NCI-H187 treated with DMSO at 0.1 percent for 48 hours (cell line): Measurements from ENCODE around the gene CHCHD10.

Source experiments
- DNase-seq: peaks from one replicate; lab custom pipeline; 2025; lab: John Stamatoyannopoulos, UW

The CHCHD10 gene

GRCh38 chr22:23772649-23773473, 5.1 kb upstream of the CHCHD10 start, which contains the start of gene MMP11:
TSS of gene MMP11 (plus strand) at chr22:23772849. CDS start at chr22:23772871, 22 bp downstream.
- no peak for DNase-seq

- DNase-seq, result no peak
These were observed 4.5 kb upstream of the CHCHD10 start for GRCh38 chr22:23772315-23772648.

- no peak for DNase-seq
These were observed 1.7 kb upstream of the CHCHD10 start for GRCh38 chr22:23769321-23769965.

GRCh38 chr22:23767303-23767672, 484 bp downstream of the CHCHD10 start:
- no peak for DNase-seq

- DNase-seq, result no peak
These were observed 2.6 kb downstream of the CHCHD10 start for GRCh38 chr22:23764899-23765881.

GRCh38 chr22:23763954-23764353, 3.8 kb downstream of the CHCHD10 start:
- DNase-seq, result no peak

GRCh38 chr22:23763579-23763945, 4.2 kb downstream of the CHCHD10 start:
- no peak for DNase-seq

GRCh38 chr22:23762842-23763578, 4.8 kb downstream of the CHCHD10 start, which contains the start of gene C22orf15:
TSS of gene C22orf15 (plus strand) at chr22:23762990. CDS start at chr22:23763307, 317 bp downstream.
- DNase-seq, result no peak

GRCh38 chr22:23760056-23760455, 7.7 kb downstream of the CHCHD10 start:
- DNase-seq, result no peak

- DNase-seq, result no peak
These were observed 8.2 kb downstream of the CHCHD10 start for GRCh38 chr22:23759566-23759965.

- DNase-seq, result no peak
These were observed 10.9 kb downstream of the CHCHD10 start for GRCh38 chr22:23756891-23757290.

GRCh38 chr22:23755711-23756110, 12.1 kb downstream of the CHCHD10 start:
- no peak for DNase-seq

GRCh38 chr22:23754980-23755636, 12.7 kb downstream of the CHCHD10 start:
- DNase-seq, result no peak

GRCh38 chr22:23754220-23754919, 13.4 kb downstream of the CHCHD10 start, which contains the start of gene VPREB3:
TSS of gene VPREB3 (minus strand) at chr22:23754425. CDS start at chr22:23754363, 62 bp downstream.
- no peak for DNase-seq

- no peak for DNase-seq
These were observed 14.4 kb downstream of the CHCHD10 start for GRCh38 chr22:23753385-23753784.

- no peak for DNase-seq
These were observed 15.0 kb downstream of the CHCHD10 start for GRCh38 chr22:23752750-23753149.

GRCh38 chr22:23752090-23752691, 15.6 kb downstream of the CHCHD10 start:
- DNase-seq, result no peak

GRCh38 chr22:23751441-23751996, 16.3 kb downstream of the CHCHD10 start:
- no peak for DNase-seq

- DNase-seq, result no peak
These were observed 16.9 kb downstream of the CHCHD10 start, which contains the start of gene ZNF70 for GRCh38 chr22:23750714-23751440. TSS of gene ZNF70 (minus strand) at chr22:23751112. CDS start at chr22:23745140, 5,972 bp downstream.
